NCI-H82 treated with DMSO at 0.1 percent for 48 hours (cell line): Measurements from ENCODE around the gene ELMO1.

Experiments
- DNase-seq: peaks from one replicate; lab custom pipeline; 2025; ENCODE audit not compliant: unreplicated experiment; lab: John Stamatoyannopoulos, UW

ELMO1 gene

GRCh38 chr7:37475646-37476045 is 27.0 kb upstream of the ELMO1 start:
- no peak for DNase-seq

DNA sequence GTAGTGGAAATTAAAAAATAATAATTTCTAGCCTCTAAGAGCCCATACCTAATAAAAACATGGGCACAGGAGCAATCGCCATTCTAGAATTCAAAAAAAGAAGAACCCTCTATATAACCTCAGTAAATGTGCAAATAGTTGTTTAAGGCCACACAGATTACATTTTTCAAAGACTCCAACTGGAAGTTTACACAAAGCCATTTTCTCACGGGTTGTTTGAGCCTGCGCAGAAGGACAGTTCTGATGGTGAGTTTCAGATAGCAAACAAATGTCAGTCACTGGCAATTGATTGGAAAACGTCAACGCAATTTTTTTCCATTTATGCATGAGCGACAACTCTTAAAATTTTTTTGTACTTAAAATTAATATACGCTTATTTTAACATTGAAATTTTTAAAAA is 23.0 kb upstream of the ELMO1 start:
- no peak for DNase-seq

DNA sequence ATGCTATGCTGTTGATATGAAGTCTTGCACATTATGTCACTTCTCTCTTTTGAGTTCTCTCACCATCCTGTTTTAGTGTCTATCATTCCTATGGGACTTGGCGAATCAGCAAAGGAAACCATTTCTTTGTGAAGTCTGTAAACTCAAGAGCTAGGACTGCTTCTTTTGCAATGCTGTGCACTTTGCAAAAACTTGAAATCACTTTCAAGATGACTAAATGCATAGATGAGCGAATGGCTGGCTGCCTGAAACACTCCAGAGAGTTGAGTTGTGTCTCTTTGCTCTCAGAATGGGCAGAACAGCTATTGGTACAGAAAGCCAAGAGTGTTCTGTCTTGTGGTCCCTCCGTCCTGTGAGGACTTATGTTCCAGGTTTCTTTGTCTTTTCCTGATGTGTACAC is 18.3 kb upstream of the ELMO1 start:
- DNase-seq = no peak

DNA sequence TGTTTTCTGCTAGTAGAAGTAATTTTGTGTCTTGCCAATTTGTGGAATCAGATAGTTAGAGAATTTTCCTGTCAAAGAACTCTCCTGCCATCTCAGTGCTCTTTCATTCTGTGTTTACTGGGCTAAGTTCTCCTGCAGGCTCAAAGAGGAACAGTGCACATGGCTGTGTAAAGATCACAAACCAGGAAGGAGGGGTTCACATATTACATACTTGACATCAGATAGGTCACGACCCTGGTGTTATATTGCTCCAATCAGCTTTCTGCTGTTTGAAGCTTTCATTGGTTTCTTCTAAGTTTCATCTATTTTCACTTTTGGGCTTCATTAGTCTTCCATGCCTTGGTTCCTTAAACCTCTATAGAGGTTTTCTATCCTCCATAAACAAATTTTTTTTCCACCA is 13.5 kb upstream of the ELMO1 start:
- DNase-seq = no peak

DNA sequence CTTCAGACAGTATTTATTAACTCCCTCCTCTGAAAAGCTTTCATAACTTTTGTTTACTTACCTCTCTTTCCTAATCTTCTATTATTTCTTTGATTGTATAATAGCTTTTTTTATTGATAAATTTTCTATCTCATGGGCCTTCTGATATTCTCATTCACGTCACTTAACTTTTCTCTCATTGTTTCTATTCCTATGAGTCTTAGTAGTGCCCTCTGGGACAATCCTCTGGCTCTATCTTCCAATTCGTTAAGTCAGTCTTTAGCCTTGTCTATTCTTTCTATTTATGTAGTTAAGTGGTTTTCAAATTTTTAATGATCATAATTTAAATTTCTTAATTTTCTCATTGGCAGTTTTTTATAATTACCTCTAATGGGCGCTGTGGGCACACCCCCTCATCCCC is 6.4 kb upstream of the ELMO1 start:
- no peak for DNase-seq

DNA sequence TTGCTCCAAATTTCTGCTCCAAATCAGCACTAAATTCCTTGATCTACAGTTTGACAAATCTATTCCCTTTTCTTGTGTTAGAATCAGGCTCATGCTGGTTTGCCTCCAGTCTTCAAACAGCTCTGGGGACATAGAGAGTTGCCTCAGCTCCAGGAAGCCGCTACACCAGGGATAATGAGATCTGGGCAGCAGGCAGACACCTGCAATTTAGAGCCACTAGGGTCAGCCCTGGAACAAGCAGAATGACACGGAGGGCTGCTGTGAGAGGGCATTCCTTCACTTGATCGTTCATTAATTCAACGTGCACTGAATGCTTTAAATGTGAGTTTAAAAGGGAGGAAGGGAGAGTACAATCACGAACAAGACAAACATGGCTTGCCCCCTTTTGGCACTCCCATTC is 3.7 kb upstream of the ELMO1 start:
- peak; percentile 64 for DNase-seq

DNA sequence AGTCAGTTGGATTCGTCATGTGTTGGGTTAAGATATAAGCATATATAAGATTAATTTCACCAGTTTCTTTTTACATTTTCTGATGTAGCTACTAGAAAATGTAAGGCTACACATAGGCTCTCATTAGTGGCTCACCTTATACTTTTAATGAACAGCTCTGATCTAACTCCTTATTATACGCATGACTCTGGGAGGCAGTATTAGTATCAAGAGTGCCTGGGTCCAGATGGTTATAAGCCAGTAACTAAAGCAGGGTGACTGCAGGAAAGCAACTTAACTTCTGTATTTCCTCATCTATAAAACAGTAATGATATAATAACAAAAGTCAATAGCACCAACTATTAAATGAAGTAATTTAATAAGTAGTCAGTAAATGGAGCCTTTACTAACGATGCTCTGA is 1.4 kb upstream of the ELMO1 start:
- DNase-seq = peak; percentile 61

DNA sequence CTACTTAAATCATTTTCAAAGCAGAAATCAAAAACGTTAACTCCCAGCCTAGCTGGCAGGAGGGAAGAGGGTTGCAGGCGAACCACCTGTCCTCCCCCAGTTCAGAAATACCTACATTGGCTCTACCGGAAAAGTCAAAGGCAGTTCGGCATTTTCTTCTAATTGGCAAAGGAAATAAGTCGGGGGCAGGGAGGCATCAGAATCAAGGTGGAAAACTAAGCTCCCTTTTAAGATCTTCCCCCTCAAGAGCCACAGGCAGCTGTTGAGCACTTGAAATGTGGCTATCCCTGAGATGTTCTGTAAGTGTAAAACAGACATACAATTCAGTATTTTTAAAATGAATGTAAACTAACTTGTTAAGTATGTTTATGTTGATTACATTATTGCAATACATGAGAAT is 957 bp upstream of the ELMO1 start:
- no peak for DNase-seq

DNA sequence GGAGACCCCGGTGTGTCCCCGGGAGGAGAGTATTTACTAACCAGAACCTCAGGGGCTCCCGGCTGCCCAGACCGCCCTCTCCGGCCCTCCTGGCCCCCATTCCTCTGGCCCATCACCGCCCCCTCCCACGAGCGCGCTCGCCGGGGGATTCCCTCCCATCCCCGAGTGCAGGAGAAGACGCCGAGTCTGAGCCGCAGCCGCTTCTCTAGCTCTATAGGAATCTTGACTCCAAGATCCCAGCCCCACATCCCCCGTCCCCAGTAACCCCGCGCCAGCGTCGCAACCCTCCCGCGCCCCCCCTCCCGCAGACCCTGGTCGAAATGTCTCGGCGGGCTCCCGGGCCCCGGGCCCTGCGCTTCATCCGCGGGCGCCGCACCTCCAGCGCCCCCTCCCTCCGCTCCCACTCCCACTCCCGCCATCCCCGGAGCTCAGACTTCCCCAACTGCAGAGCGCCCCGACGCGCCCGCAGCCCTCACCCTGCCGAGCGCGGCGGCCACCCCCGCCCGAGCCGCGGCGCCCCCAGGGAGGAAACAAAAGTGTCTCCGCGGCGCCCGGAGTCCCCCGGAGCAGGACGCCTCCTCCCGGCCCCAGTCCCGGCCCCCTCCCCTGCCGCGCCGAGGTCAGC is 541 bp downstream of the ELMO1 start:
- no peak for DNase-seq

GRCh38 chr7:37446371-37446770 is 2.3 kb downstream of the ELMO1 start:
- DNase-seq = no peak

DNA sequence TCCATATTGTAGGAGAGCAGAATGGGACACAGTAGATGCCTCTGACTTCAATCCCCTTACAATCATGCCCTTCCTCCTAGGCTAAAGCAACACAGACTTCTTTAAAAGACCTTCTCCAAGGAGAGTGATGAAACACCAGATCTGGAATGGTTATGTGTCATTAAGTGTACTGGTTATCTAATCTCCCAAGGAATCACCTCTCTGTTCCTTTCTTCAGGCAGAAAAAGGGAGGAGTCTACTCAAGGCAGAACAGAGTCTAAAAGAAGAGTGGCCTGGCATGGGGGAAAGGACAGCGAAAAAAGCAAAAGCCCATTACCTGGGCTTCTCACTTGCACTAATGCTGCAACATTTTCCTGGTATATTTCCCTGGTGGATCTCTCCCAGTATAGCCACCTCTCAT is 2.9 kb downstream of the ELMO1 start:
- no peak for DNase-seq

GRCh38 chr7:37445064-37445723 is 3.5 kb downstream of the ELMO1 start:
- no peak for DNase-seq

DNA sequence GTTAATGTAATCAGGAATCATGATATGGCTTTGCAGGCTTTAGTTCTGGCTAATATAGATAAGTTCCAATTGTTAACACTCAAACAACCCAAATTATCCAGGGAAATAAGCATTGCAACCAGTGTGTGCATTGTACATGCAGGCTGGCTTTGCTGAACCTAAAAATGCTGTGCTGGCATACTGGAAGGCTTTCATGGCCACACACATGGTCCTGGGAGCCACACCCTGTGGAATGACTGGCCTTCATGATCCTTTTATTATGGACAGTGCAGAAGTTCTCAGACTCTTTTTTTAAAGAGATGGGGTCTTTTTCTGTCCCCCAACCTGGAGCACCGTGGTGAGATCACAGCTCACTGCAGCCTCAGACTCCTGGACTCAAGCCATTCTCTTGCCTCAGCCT is 5.0 kb downstream of the ELMO1 start:
- DNase-seq = no peak

DNA sequence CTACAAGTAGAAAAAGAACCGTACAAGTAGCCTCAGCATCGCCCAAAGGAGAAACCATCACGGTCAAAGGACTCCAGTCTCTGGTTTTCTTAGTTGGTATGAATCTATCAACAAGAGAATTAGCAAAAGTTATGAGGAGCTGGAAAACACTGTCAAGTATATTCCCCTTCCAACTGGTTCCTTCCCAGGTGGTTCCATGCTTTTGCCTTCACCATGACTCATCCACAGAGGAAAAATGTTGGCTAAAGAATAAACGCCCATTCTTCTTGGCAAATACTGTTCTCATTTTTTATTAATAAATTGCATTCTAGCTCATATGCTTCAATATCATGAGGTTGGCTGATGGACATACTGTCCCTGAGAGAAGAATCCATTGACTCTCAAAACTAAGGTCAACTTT is 6.4 kb downstream of the ELMO1 start:
- no peak for DNase-seq

DNA sequence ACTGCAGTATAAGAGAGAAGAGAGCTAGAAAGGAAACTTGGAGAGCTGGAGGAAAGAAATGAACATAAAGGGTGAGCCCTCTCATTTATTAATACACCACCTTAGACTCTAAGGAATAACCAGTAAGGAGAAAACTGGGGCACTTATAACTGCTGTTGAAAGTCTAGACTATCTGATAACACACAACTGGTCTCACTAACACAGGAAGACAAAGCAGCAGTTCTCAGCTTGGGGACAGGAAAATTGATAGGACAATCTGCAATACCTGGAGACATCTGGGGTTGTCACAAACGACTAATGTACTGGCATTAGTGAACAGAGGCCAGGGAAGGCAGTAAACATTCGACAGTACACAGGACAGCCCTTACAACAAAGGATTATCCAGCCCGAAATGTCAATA is 6.8 kb downstream of the ELMO1 start:
- no peak for DNase-seq

GRCh38 chr7:37441386-37441760 is 7.3 kb downstream of the ELMO1 start:
- DNase-seq = no peak

DNA sequence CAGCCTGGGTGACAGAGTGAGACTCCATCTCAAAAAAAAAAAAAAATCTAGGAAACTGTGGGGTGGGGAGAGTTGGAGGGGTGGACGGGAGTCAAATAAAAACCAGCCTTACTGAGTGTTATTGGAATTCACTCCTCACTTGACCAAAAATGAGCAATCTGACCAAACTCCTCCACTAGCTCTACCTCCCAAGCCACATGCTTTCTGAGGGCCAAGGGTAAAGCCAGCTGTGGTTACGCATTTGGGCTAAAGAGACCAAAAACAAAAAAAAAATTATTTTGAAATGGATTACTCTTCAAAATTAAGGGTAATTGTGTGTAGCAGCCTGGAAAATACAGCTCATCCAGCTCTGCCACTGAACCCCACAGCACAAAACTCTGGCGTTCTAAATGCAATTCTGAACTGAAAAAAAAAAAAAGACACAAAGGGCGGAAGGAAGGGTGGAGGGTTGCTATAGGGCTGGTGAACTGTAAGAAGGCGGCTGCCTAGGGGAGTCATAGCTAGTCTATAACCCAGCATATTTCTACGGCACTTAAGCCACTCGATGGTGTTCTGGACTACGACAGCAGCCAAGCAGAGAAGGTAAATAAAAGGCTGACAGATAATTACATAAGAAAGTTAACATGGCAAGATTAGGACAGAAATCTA is 7.8 kb downstream of the ELMO1 start:
- no peak for DNase-seq

DNA sequence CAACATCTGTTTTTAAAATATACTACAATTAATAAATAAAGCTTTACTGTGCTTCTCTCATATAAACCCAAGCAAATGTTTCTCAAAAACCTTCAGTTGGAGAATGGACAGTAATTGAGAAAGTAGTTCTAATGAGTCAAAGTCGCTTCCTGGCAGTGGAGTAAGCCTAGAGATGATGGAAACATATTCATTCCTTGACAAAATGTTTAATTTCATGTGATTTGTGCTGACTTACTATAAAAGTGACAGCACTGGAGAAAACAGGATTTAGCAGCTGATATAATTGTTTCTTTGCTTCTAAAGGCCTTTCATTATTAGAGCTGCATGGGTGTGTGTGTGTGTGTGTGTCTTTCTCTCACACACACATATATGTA is 9.0 kb downstream of the ELMO1 start:
- no peak for DNase-seq

GRCh38 chr7:37438906-37439652 is 9.6 kb downstream of the ELMO1 start:
- no peak for DNase-seq

DNA sequence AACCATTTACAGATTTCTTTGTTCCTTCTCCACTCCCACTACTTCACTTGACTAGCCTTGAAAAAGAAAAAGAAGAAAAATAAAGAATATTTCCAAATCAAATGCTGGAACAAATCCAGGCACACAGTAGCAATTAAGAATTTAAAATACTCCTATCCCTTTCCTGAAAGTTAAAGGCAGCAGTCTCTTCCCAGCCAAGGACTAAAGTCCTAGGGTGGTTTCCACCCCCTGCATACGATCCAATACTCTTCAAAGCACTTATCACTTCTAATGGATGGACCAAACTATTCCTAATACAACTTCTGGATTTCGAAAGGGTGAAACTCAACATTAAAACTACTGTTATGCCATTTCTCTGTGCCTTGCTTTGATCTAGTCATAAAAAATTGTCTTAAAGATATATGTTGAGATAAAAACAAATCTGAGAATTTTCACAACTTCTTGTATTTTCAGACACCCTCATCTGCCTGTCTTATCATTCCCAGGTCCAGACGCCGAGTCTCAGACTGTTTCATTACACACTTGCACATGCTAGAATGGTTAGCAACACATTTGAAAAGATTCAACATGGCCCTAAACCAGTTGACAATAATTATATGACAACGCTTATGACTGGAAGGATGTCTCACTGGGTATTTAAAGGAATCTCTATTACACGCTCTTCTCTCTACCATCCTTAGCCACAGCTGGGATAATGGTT is 13.4 kb downstream of the ELMO1 start:
- DNase-seq = no peak

DNA sequence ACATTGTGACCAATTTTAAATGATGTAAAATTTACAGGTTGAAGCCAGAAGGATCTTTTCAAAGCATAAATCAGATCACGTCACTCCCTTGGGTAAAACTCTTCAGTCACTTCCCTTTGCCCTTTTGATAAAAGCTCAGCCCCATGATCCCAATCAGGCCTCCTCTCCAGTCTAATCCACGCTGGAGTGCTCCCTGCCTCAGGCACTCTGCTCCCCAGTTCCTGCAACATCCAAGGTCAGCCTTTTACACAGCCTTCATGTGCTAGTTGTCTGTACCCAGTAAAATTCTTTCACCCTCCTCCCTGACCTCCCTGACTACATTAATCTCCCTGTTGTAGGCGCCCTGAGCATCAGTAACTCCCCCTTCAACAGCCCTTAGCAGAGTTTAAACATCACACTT is 14.1 kb downstream of the ELMO1 start:
- DNase-seq = no peak

GRCh38 chr7:37433166-37433565 is 15.5 kb downstream of the ELMO1 start:
- no peak for DNase-seq
